IMR-90 (cell line): ENCODE measurements around the gene RPS23. TPM values are rescaled to one million over a fixed set of nuclear protein-coding genes. Genes with fewer than 3 reads are reported as not detected.

Experiments
- ATAC-seq: fragments of 200-7000 bp; cut with Tn5 transposase; 2 replicates; pipeline ENCODE4 v1.9.1; 2020; ENCODE audit warnings: low read depth, mild to moderate bottlenecking, moderate library complexity
- BruUV-seq: library from RNA; stranded (reverse); fragments of 400-500 nt; replicated peaks from 2 replicates; lab custom pipeline; 2021; lab: Mats Ljungman, UMichigan
- CTCF ChIA-PET: fragments of 300-600 bp; formaldehyde crosslinking; extraction: SDS; loops from one replicate; lab custom pipeline; 2021; ENCODE audit warnings: antibody characterized with exemption; lab: Yijun Ruan, JAX
- POLR2A ChIA-PET: fragments of 300-600 bp; sonication (Branson Sonifier 250); formaldehyde crosslinking; loops from one replicate; lab custom pipeline; 2022; ENCODE audit warnings: antibody characterized with exemption; ENCODE audit not compliant: unreplicated experiment; lab: Charles Lee
- DNase-seq: peaks from one replicate; pipeline ENCODE4 v3.0.0; 2013
- H2AFZ ChIP-seq: replicated peaks from 2 replicates; pipeline ENCODE3; 2013; ENCODE audit warnings: low read length, mild to moderate bottlenecking; ENCODE audit not compliant: poor library complexity
- H2AK5ac ChIP-seq: 2 replicates; pipeline ENCODE4 v1.6.1; 2013; ENCODE audit warnings: low read depth, low read length, inconsistent platforms
- H2AK9ac ChIP-seq: replicated peaks from 2 replicates; pipeline ENCODE3; 2013; ENCODE audit warnings: mild to moderate bottlenecking, low read depth, low read length, moderate library complexity; ENCODE audit not compliant: poor library complexity
- H2BK120ac ChIP-seq: 2 replicates; pipeline ENCODE4 v1.6.1; 2013; ENCODE audit warnings: low read depth, low read length, inconsistent platforms
- H2BK15ac ChIP-seq: 3 replicates; pipeline ENCODE4 v1.6.1; 2013; ENCODE audit warnings: low read depth, low read length, inconsistent platforms
- H2BK20ac ChIP-seq: 2 replicates; pipeline ENCODE4 v1.6.1; 2013; ENCODE audit warnings: low read depth, mild to moderate bottlenecking, inconsistent platforms, low read length, moderate library complexity
- H2BK5ac ChIP-seq: 2 replicates; pipeline ENCODE4 v1.6.1; 2013; ENCODE audit warnings: mild to moderate bottlenecking, low read depth, low read length, inconsistent platforms; ENCODE audit not compliant: poor library complexity, severe bottlenecking
- H3K14ac ChIP-seq: replicated peaks from 2 replicates; pipeline ENCODE4 v1.6.1; 2013; ENCODE audit warnings: low read depth, low read length, inconsistent platforms
- H3K18ac ChIP-seq: 2 replicates; pipeline ENCODE4 v1.6.1; 2013; ENCODE audit warnings: low read depth, low read length, control low read depth
- H3K23ac ChIP-seq: 2 replicates; pipeline ENCODE4 v1.6.1; 2013; ENCODE audit warnings: low read depth, low read length, inconsistent platforms
- H3K27ac ChIP-seq: 2 replicates; pipeline ENCODE4 v1.5.1; 2013; ENCODE audit warnings: mild to moderate bottlenecking, control low read depth, low read length; ENCODE audit not compliant: insufficient read depth
- H3K27me3 ChIP-seq: 2 replicates; pipeline ENCODE4 v1.6.1; 2013; ENCODE audit warnings: low read length; ENCODE audit not compliant: control insufficient read depth, insufficient read depth
- H3K36me3 ChIP-seq: 2 replicates; pipeline ENCODE4 v1.6.1; 2013; ENCODE audit warnings: low read length, mixed read lengths; ENCODE audit not compliant: control insufficient read depth, insufficient read depth
- H3K4ac ChIP-seq: 2 replicates; pipeline ENCODE4 v1.6.1; 2013; ENCODE audit warnings: low read depth, low read length, inconsistent platforms
- H3K4me1 ChIP-seq: 2 replicates; pipeline ENCODE4 v1.6.1; 2013; ENCODE audit warnings: low read length, mixed read lengths; ENCODE audit not compliant: control insufficient read depth, insufficient read depth
- H3K4me2 ChIP-seq: 2 replicates; pipeline ENCODE4 v1.6.1; 2013; ENCODE audit warnings: low read depth, mild to moderate bottlenecking, control low read depth, low read length, moderate library complexity
- H3K4me3 ChIP-seq: 2 replicates; pipeline ENCODE4 v1.5.1; 2013; ENCODE audit warnings: low read depth, mild to moderate bottlenecking, control low read depth, low read length, moderate library complexity; ENCODE audit not compliant: insufficient read depth
- H3K56ac ChIP-seq: 2 replicates; pipeline ENCODE4 v1.6.1; 2013; ENCODE audit warnings: low read length, inconsistent platforms; ENCODE audit not compliant: insufficient read depth; ENCODE audit errors: extremely low read depth
- H3K79me1 ChIP-seq, 2 experiments: 2 replicates each; pipeline ENCODE4 v1.6.1; 2013; ENCODE audit warnings: low read length in 2 of 2, inconsistent platforms in 1 of 2, low read depth in 1 of 2
- H3K9ac ChIP-seq: 2 replicates; pipeline ENCODE4 v1.6.1; 2013; ENCODE audit warnings: low read depth, low read length, control low read depth
- H3K9me1 ChIP-seq: 2 replicates; pipeline ENCODE4 v1.6.1; 2013; ENCODE audit warnings: low read length, inconsistent platforms; ENCODE audit not compliant: insufficient read depth
- H3K9me3 ChIP-seq: 2 replicates; pipeline ENCODE4 v1.6.1; 2013; ENCODE audit warnings: low read length; ENCODE audit not compliant: control insufficient read depth, insufficient read depth
- H4K20me1 ChIP-seq: 2 replicates; pipeline ENCODE4 v1.6.1; 2013; ENCODE audit warnings: low read length, inconsistent platforms; ENCODE audit not compliant: insufficient read depth
- H4K5ac ChIP-seq: 2 replicates; pipeline ENCODE4 v1.6.1; 2013; ENCODE audit warnings: mild to moderate bottlenecking, low read depth, low read length, control low read depth
- H4K8ac ChIP-seq, 2 experiments: 2 replicates each; pipeline ENCODE4 v1.6.1; 2013; ENCODE audit warnings: low read depth in 2 of 2, low read length in 2 of 2, control low read depth in 1 of 2, inconsistent platforms in 1 of 2
- H4K91ac ChIP-seq: 2 replicates; pipeline ENCODE4 v1.6.1; 2013; ENCODE audit warnings: low read depth, low read length, inconsistent platforms; ENCODE audit not compliant: insufficient read depth
- BHLHE40 ChIP-seq: fragments of 150-350 bp; IDR thresholded peaks from 2 replicates; pipeline ENCODE4 v1.6.1; 2016; ENCODE audit warnings: mild to moderate bottlenecking, low read depth, low read length
- CEBPB ChIP-seq: IDR thresholded peaks from 2 replicates; pipeline ENCODE4 v1.6.1; 2012; ENCODE audit warnings: low read depth, low read length, improper control_type of control experiment
- CHD1 ChIP-seq: IDR thresholded peaks from 2 replicates; pipeline ENCODE4 v1.6.1; 2012; ENCODE audit warnings: low read depth, low read length, improper control_type of control experiment
- CTCF ChIP-seq: conservative IDR thresholded peaks from 2 replicates; pipeline ENCODE4 v1.5.1; 2012; ENCODE audit warnings: mild to moderate bottlenecking, low read depth, low read length, improper control_type of control experiment
- ELK1 ChIP-seq: fragments of 150-350 bp; IDR thresholded peaks from 2 replicates; pipeline ENCODE4 v1.6.1; 2016; ENCODE audit warnings: low read depth, mild to moderate bottlenecking, low read length, moderate library complexity, borderline replicate concordance
- FOS ChIP-seq: fragments of 150-350 bp; IDR thresholded peaks from 2 replicates; pipeline ENCODE4 v1.6.1; 2016; ENCODE audit warnings: low read depth, low read length
- MAFK ChIP-seq: IDR thresholded peaks from 2 replicates; pipeline ENCODE4 v1.6.1; 2012; ENCODE audit warnings: low read depth, low read length, improper control_type of control experiment
- MAZ ChIP-seq: IDR thresholded peaks from 2 replicates; pipeline ENCODE4 v1.6.1; 2012; ENCODE audit warnings: low read depth, mild to moderate bottlenecking, low read length, improper control_type of control experiment, moderate library complexity, borderline replicate concordance
- MXI1 ChIP-seq: IDR thresholded peaks from 2 replicates; pipeline ENCODE4 v1.6.1; 2012; ENCODE audit warnings: low read depth, mild to moderate bottlenecking, low read length, moderate library complexity, borderline replicate concordance
- NFE2L2 ChIP-seq: fragments of 150-350 bp; IDR thresholded peaks from 2 replicates; pipeline ENCODE4 v1.6.1; 2016; ENCODE audit warnings: low read depth, mild to moderate bottlenecking, low read length
- POLR2A ChIP-seq: IDR thresholded peaks from 2 replicates; pipeline ENCODE4 v1.6.1; 2012; ENCODE audit warnings: mild to moderate bottlenecking, low read depth, low read length
- RAD21 ChIP-seq: IDR thresholded peaks from 2 replicates; pipeline ENCODE4 v1.6.1; 2012; ENCODE audit warnings: low read length, improper control_type of control experiment
- RCOR1 ChIP-seq: IDR thresholded peaks from 2 replicates; pipeline ENCODE4 v1.6.1; 2012; ENCODE audit warnings: mild to moderate bottlenecking, low read length, improper control_type of control experiment; ENCODE audit not compliant: insufficient replicate concordance
- RFX5 ChIP-seq: IDR thresholded peaks from 2 replicates; pipeline ENCODE4 v1.8.0; 2012; ENCODE audit warnings: low read depth, mild to moderate bottlenecking, low read length, moderate library complexity
- SMC3 ChIP-seq: fragments of 150-350 bp; IDR thresholded peaks from 2 replicates; pipeline ENCODE4 v1.6.1; 2016; ENCODE audit warnings: low read depth, mild to moderate bottlenecking, antibody characterized with exemption, low read length, moderate library complexity
- USF2 ChIP-seq: fragments of 150-350 bp; IDR thresholded peaks from 2 replicates; pipeline ENCODE4 v1.6.1; 2017; ENCODE audit warnings: mild to moderate bottlenecking, antibody characterized with exemption, low read length, low read depth
- WGBS, 2 experiments: methylation state at CpG; one replicate each; pipeline versions ENCODE4 v1.1.5 to v1.1.7; 2013; ENCODE audit warnings: missing lambda C conversion rate in 2 of 2; ENCODE audit not compliant: insufficient read length in 1 of 2; ENCODE audit errors: extremely low coverage in 2 of 2; 5-methylcytosine and 5-hydroxymethylcytosine counted together
- dilution Hi-C: fragments of 300-500 bp; cut with HindIII; formaldehyde crosslinking; loops from one replicate; pipeline ENCODE4 v1.14.3; 2018; ENCODE audit warnings: low sequenced_read_pairs; ENCODE audit not compliant: unreplicated experiment
- in situ Hi-C: fragments of 300-500 bp; cut with MboI; formaldehyde crosslinking; loops from 3 replicates; pipeline ENCODE4 v1.14.3; 2019; ENCODE audit warnings: low sequenced_read_pairs, inconsistent platforms, mixed read lengths
- intact Hi-C: fragments of 100-400 bp; cut with micrococcal nuclease; formaldehyde crosslinking; loops from 2 replicates; pipeline ENCODE4 v1.10.0; 2022
- polyA plus RNA-seq, 3 experiments: library from polyadenylated mRNA; depleted of rRNA; stranded (reverse); fragments of >200 nt; gene quantifications; 2 replicates each; pipeline ENCODE4 v1.2.3, GENCODE V29; 2012; ENCODE audit warnings: low replicate concordance in 1 of 3
- total RNA-seq: library from RNA; depleted of rRNA; stranded (reverse); fragments of >200 nt; gene quantifications from 2 replicates; pipeline ENCODE4 v1.2.3, GENCODE V29; 2012

The RPS23 gene
- total and polyA plus RNA-seq, 2 of the 4 experiments (the other 2 are of a cell fraction) = 3,186 to 3,318 TPM

GRCh38 chr5:82290908-82291307 is 12.8 kb upstream of the RPS23 start:
- no peak overlapping the region for H2AK9ac ChIP-seq
- CTCF ChIA-PET = no interaction called here
- H3K4me2 ChIP-seq = no peak overlapping the region
- no peaks in the 10 kb centered on the region for H4K20me1 ChIP-seq
- no peak overlapping the region for H2AK5ac ChIP-seq
- H3K56ac ChIP-seq = no peak overlapping the region
- H2BK120ac ChIP-seq = no peak overlapping the region
- no peak for DNase-seq
- no peak overlapping the region for H4K91ac ChIP-seq
- H3K9me1 ChIP-seq = no peaks in the 10 kb centered on the region
- H3K4ac ChIP-seq = no peak overlapping the region
- no peaks in the 10 kb centered on the region for H3K27me3 ChIP-seq
- H3K36me3 ChIP-seq = no peaks in the 10 kb centered on the region
- H4K5ac ChIP-seq = no peak overlapping the region
- H2AFZ ChIP-seq = no peak overlapping the region
- 73% methylated on average over 2 of the region's 6 CpGs; no CpG with 5 or more reads in 1 of the 2 experiments for WGBS, 2 experiments
- intact Hi-C loops = no loop called here
- H3K14ac ChIP-seq = no peak overlapping the region
- H3K9ac ChIP-seq = no peak overlapping the region
- dilution Hi-C loops = no loop called here
- in situ Hi-C loops = no loop called here
- no peak overlapping the region for H2BK20ac ChIP-seq
- no TSS peak for BruUV-seq
- H2BK5ac ChIP-seq = no peak overlapping the region
- no peak overlapping the region for H2BK15ac ChIP-seq
- no peak overlapping the region for H3K27ac ChIP-seq
- no peak overlapping the region for H3K4me3 ChIP-seq
- no peak overlapping the region for H3K23ac ChIP-seq
- no peak for ATAC-seq
- H3K18ac ChIP-seq = no peak overlapping the region
- TF ChIP-seq BHLHE40 (no peak), FOS (no peak), CEBPB (no peak), MAZ (no peak), MAFK (no peak), ELK1 (no peak), MXI1 (no peak), RAD21 (no peak), RCOR1 (no peak), NFE2L2 (no peak), RFX5 (no peak), CHD1 (no peak), USF2 (no peak), CTCF (no peak), POLR2A (no peak), SMC3 (no peak)
- H3K9me3 ChIP-seq = no peaks in the 10 kb centered on the region
- H4K8ac ChIP-seq = no peak overlapping the region
- POLR2A ChIA-PET = no interaction called here
- no peaks in the 10 kb centered on the region for H3K79me1 ChIP-seq
- H3K4me1 ChIP-seq = no peaks in the 10 kb centered on the region
